GM19463 (cell line): ENCODE data around the gene SSTR4.

Source experiments
- ATAC-seq: cut with Tn5 transposase; IDR thresholded peaks from one replicate; pipeline ENCODE4 v1.9.1; 2021; ENCODE audit warnings: mild to moderate bottlenecking, moderate library complexity; ENCODE audit not compliant: unreplicated experiment

SSTR4 gene

DNA sequence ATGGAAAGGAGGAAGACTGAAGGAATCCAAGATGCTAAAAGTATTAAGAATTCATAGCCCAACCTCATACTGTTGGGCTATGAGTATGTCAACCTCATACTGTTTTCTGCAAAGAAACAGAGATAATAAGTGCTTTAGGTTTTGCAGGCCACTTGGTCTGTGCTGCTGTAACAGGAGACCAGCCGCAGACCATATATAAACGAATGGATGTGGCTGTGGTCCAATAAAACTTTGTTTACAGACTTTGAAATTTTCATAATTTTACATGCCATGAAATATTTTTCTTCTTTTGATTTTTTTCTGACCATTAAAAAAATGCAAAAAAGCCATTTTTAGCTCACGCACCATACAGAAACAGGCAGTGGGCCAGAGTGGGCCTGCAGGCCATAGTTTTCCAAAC, 28.1 kb downstream of the SSTR4 start:
- ATAC-seq, result no peak

DNA sequence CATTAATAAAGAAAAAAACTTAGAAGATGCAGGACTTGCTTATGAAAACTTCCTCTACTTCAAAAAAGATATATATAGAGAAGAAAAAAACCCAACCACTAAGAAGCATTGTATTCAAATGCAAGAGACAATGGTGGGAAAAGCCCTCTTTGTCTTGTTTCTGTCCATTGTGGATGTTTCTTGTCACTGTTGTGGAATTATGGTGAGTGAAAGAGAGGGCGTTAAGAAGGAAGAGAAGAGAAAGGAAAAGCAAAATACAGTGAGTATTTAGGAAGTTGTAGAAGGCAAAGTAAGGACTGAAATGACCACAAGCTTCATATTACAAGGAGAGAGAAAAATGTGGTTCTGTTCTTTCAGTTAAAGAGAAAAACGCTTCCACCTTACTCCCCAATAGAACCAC, 28.5 kb downstream of the SSTR4 start:
- no peak for ATAC-seq

DNA sequence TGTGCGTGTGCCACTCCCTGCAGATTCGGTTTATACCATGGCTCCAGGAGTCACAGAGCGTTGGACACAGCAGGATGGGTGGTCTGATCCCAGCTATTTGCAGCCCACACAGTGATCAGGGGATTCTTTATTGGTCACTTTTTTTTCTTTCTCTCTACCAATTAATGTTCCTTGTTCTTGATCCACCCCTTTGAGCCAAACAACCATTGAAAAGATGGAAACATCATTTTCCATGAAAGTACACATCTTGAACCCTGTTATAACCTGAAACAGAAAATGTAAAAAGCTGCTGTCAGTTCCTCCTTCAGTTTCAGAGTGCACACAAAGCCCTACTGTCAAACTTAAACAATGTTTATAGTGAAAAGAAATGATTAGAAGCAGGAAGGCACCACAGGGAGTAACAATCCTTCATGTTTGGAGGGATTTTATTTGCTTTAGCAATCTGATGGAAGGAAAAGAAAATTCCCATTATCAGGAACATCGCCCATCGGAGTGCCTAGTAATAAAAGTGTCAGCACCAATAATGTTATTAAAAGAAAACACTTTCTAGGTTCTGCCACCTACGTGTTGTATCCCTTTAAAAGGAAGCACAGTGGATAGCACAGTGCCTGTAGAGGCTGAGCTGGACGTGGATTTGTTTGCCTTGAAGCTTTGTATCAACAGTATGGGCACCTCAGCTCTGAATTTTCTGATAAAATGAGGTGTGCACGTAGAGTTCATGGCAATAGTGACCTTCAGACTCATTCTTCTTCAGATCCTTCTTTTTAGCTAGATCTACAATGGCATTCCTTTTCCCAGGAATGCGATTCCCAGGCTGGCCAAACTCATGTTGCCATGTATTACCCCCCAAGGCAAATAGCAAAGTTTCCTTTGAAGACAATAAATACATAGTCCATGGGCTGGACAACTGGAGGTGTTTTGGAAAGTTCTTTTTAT, 30.4 kb downstream of the SSTR4 start:
- ATAC-seq, result no peak

DNA sequence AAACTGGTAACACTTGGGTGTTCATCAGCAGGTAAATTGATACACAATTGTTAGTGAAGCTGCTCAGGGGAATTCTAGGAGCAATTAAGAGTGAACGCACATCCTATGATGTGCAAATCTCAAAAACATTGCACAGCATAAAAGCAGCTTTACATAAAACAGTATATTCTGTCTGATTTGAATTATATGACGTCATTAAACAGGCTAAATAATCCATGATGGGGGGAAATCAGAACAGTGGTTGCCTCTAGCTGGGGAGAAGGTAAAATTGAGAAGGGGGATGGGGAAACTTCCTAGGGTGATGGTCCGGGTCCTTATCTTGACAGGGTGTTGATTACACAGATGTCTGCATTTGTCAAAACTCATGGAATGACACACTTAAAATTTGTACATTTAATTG, 31.7 kb downstream of the SSTR4 start:
- ATAC-seq, result no peak

DNA sequence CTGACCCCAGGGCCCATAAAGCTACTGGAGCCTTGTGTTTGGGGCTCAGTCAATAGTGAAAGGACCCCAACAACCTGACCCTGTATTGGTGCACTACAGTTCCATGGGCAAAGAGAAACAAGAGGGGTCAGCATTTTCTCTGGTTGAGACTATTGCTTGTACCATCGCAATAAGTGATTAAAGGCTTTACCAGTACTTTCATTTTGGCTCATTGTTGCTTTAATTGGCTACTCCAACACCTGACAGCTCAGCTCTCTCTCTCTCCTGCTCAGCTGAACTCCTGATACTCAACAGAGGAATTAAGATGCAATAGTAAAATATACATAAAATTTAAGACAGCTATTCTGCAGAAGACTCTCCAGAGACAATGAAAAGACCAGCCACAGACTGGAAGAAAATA, 33.2 kb downstream of the SSTR4 start:
- ATAC-seq, result no peak

DNA sequence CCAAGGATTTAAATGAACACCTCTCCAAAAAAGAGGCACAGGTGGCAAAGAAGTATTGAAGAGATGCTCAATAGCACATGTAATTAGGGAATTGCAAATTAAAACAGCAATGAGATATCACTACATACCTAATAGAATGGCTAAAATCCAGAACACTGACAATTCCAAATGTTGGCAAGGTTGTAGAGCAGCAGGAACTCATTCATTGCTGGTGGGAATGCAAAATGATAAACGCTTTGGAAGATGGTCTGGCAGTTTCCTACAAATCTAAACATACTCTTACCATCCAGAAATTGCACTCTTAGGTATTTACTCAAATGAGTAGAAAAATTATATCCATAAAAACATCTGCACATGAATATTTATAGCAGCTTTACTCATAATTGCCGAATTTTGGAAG, 34.0 kb downstream of the SSTR4 start:
- no peak for ATAC-seq

DNA sequence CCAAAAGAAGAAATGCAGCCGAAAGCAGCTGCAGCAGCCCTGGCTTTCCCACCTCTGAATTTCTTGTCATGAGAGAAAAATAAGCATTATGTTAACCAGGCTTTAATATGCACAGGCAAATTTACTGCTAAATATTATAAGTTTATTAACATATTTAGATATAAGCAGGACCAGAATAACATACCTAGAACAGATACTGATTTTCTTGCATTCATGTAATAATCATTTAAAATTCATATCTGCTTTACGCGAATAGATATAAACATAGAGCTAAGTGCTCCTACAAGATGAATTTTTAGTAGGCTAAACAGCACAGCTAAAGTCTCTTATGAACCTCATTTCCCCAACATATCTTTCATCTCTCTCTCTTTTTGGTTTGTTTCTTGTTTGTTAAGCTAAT, 36.3 kb downstream of the SSTR4 start:
- ATAC-seq, result no peak

DNA sequence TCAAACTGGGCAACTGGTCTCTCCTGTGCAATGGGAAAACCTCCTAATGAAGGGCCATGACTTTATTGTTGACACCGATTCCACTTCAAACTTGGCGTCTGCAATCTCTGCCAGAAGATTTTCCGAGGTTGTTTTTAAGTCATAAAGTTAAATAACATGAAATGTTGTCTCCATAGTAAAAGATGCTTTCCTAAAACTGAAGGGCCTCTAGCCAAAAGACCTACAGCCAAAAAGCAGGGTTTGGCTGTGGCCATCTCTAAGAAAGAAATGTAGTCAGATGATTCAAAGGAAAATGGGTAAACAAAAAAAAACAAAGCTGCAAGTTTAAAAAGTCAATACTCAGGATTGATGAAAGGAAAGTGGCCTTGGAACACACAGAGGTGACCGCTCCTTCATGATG, 36.9 kb downstream of the SSTR4 start:
- ATAC-seq, result no peak

DNA sequence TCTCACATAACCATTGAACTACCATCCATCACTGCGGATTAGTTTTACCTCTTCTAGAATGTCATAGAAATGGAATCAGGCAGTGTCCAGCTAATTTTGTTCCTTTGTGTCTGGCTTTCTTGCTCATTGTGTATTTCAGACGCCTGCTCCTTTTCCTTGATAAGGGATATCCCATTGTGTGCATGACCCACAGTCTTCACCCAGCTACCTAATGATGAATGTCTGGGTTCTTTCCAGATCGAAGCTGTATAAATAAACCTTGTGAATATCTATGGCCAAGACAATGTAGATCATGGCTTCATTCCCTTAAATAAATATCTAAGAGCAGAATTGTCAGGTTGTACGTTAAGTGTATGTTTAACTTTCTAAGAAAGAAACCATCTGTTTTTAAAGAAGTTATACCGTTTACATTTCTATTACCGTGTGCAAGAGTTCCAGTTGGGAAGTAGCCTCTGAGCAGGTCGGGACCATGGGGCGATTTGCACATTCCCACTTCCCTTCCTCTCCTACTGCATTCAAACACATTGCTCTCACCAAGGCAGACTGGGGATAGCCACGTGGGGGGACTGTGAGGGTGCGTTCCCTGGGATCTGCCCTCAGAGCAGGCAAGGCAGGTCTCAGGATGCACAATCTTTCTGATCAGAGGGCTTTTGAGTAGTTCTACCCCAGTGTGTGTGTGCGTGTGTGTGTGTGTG, 37.9 kb downstream of the SSTR4 start:
- ATAC-seq, result no peak

DNA sequence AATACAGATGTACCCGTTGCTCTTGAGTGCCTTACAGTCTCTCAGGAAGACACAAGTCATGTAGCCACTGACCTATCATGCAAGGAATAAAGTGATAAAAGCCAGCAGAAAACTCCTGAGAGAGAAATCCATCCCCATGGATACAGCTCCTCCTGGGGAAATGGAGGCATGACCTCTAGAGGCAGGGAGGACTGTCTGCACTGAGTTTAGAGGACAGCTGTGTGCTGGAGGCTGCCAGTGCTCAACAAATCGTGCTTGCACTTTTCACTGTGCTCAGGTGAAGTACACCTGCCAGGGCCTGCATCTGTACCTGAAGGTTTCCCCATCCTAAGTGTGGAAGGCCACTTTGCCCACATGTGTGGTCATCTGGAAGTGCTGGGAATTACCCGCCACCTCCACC, 38.9 kb downstream of the SSTR4 start:
- ATAC-seq, result no peak

DNA sequence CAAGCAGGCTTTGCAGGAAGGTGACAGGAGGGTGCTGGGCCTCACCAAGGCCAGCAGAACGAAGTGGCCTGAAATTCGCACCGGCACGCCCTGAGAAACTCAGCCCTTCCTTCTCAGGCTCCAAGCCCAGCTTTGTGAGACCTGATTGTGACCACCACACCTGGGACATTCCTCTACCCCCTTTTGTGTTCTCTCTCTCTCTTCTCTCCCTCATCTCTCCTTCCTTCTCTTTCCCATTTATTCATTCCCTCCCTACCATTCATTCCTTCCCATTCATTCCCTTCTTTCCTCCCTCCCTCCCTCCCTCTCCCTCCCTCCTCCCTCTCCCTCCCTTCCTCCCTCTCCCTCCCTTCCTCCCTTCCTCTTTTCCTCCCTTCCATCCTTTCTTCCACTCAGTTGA, 42.2 kb downstream of the SSTR4 start:
- ATAC-seq, result no peak

DNA sequence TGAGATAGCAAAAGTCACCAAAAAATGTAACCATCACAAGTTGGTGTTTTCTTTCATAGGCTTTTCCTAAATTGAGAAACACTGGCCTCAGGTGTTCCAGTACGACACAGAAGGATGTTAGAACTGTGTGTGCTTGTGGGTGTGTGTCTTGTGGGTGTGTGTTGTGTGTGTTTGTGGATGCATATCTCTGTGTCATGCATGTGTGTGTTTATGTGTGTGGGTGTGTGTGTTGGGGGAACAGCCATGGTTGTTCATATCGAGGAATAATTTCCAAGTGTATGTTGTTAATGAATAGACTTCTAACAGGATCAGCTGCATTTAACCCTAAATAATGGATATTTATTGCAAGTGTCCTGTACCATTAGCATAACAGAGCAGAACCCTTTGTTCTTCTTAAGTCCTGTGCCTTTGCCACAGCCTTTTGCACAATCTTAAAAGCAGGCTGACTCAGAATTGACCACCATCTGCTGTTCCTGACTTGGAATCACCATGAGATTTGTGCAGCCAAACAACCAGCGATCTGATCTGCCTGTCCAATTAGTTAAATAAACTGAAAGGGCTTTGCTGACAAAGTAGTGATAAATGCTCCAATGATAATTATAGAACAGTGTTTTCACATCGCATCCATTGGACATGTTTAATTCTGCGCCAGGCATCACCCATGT, 43.4 kb downstream of the SSTR4 start:
- ATAC-seq, result no peak

DNA sequence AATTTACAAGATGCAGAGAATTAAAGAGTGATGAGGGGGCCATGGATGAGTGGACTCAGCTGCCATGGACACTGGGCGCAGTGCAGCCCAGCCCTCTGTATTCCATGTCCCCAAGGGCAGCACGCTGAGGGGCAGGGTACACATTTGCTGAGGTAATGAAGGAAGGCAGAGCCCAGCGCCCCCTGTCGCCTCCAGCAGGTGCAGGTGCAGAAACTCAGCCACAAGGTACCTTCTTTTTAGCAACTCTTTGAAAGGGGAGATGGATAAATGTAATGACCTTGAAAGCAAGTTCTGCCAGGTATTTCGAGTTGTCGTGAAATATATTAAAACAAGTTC, 43.9 kb downstream of the SSTR4 start:
- ATAC-seq, result no peak

DNA sequence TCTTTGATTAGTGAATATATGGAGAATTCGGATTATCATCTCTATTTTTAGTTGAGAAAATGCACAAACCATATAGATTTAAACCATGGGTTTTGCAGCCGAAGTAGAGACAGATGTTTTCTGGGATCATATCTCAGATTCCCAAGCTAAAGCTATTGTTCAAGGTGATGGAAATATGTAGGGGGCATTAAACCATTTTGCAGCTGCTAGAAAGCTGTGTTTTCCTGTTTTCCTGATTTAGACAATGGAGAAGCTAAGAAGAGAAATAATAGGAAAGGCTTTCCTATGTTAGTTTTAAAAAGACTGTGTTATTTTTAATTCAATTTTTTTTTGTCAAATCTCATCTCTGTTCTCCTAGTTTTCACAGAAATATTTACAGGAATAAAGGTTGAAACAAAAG, 44.8 kb downstream of the SSTR4 start:
- ATAC-seq, result no peak

DNA sequence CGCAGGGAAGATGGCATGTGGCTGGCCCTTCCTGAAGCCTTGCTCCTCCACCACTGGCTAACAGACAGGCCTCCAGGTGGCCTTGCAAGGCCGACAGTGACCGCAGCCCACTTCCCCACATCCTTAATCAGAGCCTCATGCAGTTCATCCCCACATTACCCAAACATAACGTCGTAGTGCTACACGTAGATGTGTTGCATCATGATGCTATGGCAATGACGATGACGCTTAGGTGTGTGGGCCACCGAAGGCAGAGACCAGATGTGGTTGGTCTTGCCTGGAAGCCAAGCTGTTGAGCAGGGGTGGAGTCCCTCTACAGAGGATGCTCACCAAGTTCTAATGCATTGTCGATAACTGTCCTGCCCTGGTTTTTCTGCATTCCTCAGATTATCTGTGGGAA, 45.4 kb downstream of the SSTR4 start:
- no peak for ATAC-seq

DNA sequence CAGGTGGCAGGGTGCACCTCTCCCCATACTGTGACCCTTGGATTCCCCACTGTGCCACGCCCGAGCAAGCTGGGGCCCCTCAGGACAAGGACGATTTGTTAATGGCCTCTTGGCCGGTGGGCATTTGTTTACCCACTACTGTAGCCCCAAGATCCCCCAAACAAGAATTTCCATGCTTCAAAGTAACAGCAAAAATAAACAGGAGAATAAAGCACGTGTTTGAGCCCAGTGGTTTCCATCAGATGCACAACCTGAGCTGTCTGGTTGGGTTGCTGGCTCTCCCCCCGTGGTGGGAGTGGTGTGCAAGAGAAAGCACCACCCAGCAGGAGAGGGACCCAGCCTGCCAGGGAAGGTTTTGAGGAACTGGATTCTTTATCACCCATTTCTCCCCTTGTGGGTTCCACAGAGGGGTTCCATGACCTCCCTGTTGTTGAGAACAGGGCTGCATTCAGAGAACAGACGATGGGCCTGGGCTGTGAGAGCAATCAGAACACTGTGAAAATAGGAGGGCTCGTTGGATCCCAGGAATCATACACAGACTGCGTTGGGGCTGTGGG, 46.2 kb downstream of the SSTR4 start:
- ATAC-seq, result no peak

DNA sequence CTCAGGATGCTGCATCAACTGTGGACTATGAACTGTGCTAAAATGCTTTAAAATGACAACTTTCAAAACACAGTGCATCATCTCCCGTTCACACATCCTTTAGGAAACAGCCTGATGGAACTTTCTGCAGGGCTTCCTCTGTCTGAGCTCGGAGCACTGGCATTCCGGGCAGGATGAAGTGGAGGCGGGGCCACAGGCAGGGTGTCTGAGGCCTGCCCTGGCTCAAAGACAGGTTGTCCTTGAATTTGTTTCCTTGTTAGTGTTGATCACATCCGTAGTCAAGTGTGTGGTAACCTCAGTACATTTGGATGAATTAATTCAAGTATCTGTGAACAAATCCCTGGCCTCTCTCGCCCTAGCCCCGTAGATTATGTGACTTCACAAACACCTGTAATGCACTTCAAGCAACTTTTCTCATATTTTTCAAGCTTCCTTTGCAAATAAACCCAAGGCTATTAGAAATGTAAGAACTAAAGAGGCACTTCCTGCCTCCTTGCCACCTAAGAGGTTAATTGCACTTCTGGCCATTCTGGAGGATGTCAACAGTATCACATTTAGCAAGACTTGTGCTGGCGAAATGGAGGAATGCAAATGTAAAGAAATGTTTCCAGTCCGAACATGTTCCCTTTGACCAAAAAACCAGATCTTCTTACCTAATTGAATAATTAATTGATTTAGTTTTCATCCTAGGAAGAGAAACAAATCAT, 47.9 kb downstream of the SSTR4 start:
- ATAC-seq, result no peak

DNA sequence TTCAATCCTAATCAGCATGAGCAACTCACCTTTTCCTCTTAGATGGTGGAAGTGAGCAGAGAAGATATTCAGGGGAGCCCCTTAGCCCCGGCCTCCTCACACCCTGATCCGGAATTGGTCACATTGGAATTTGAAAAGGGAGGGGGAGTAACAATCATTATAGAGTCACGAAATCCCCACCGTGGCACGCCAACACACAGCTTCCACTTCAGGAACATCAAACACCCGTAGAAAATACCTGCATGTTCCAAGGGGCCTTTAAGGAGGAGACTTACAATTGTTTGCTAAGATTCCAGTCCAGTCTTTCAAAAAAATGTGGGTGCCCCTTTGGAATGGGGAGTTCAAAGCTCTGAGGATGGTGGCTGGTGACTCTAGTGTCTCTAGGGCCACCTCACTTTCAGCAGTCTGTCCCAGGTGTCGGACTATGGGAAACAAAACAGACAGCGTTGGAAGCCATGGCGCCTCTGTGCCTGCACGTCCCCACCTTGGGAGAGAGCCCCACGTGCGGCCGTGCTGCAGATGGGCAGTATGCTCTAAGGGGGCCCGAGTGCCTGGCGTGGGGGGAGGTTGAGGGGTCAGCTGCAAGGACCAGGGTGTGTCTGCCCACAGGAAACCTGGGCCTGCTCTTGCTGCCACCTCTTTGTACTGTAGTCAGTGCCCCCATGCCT, 48.6 kb downstream of the SSTR4 start:
- no peak for ATAC-seq

DNA sequence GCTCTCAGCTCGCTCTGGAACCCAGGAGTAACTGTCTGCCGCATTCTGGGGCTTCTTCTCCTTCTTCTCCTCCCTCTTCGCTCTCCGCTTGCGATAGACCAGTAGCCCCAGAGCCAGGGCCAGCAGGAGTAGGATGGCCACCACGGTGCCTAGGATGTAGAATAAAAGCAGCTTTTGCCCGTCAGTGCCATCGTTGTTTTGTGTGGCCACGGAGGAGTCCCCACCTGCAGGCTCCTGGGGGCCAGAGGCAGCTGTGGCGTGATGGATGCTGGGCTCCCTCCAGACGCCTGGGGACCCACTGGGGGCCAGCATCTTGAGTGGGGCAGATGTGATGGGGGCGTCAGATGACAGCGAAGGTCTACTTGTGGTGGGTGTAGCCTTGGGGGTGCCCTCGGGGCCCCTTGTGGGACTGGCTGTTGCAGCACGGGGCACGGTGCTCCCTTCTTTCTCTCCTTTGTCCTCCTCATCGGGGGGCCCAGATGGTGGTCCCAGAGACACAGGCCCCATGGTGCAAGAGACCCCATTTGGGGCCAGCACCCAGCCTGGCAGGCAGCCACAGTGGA, 49.3 kb downstream of the SSTR4 start:
- ATAC-seq, result no peak

DNA sequence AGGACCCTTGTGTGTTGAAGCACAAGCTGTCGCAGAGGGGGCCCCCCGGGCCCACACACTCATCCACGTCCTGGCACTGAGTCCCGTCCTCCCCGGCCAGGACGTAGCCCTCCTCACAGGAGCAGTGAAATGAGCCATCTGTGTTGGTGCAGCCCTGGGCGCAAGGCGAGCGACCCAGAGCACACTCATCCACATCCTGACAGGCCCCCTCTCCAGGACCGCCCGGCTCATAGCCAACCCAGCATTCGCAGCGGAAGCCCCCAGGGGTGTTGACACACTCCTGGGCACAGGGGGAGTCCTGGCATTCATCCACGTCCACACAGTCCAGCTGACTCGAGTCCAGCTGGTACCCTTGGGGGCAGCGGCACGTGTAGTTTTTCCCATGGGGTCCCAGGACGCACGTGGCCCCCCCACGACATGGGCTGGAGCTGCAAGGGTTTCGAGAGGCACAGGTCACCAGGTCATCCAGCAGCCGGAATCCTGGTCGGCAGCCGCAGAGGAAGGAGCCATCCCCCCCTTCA, 49.8 kb downstream of the SSTR4 start:
- no peak for ATAC-seq
